ENCODE results near the gene VAV2. TPM values are rescaled to one million over a fixed set of nuclear protein-coding genes. Genes with fewer than 3 reads are reported as not detected.

Gene VAV2
- total RNA-seq, 4 donors from 2014 or later: 15.0 to 25.7 (median 20.5) TPM

GRCh38 chr9:133949486-133950061, 42.5 kb downstream of the VAV2 start:
- H3K36me3 ChIP-seq: no peaks in the 10 kb centered on the region
- no peak overlapping the region for H3K27ac ChIP-seq
- WGBS, 2 donors: 91 to 95% methylated on average over 11 to 12 of the region's 14 CpGs
- no peak overlapping the region for H3K4me3 ChIP-seq (replicated peaks in 1 of 3)
- no peaks in the 10 kb centered on the region for H3K9me3 ChIP-seq
- no peaks in the 10 kb centered on the region for H3K27me3 ChIP-seq
- intact Hi-C loops (cut with DNase I): no loop called here
- no peak for DNase-seq
- peaks cover 25 to 57% of the 10 kb centered on the region in 2 donors for H3K4me1 ChIP-seq
- TF ChIP-seq CTCF (IDR thresholded peaks at IDR 0.05) (no peak), POLR2A (IDR thresholded peaks at IDR 0.05) (no peak)

GRCh38 chr9:133948561-133949485, 43.3 kb downstream of the VAV2 start:
- peaks cover 20 to 50% of the 10 kb centered on the region in 2 donors for H3K4me1 ChIP-seq
- no peaks in the 10 kb centered on the region for H3K36me3 ChIP-seq
- intact Hi-C loops (cut with DNase I): no loop called here
- H3K27me3 ChIP-seq: no peaks in the 10 kb centered on the region
- H3K27ac ChIP-seq: peak overlapping the region in 1 of 3 donors; percentile 26
- DNase-seq: peak; percentile 48 to 65
- WGBS, 2 donors: 72 to 79% methylated on average over 31 of the region's 31 CpGs
- TF ChIP-seq POLR2A (IDR thresholded peaks at IDR 0.05) (no peak), CTCF (IDR thresholded peaks at IDR 0.05) (no peak)
- no peak overlapping the region for H3K4me3 ChIP-seq (replicated peaks in 1 of 3)
- H3K9me3 ChIP-seq: no peaks in the 10 kb centered on the region

GRCh38 chr9:133948131-133948530, 44.0 kb downstream of the VAV2 start:
- no peaks in the 10 kb centered on the region for H3K9me3 ChIP-seq
- no peaks in the 10 kb centered on the region for H3K27me3 ChIP-seq
- no peaks in the 10 kb centered on the region for H3K36me3 ChIP-seq
- peak in 1 of 2 donors; percentile 38 for DNase-seq
- H3K4me1 ChIP-seq: peaks cover 20 to 50% of the 10 kb centered on the region in 2 donors
- WGBS, 2 donors: 68 to 74% methylated on average over 15 to 16 of the region's 16 CpGs
- intact Hi-C loops (cut with DNase I): no loop called here
- peak overlapping the region in 1 of 3 donors; percentile 26 for H3K27ac ChIP-seq
- TF ChIP-seq CTCF (IDR thresholded peaks at IDR 0.05) (no peak), POLR2A (IDR thresholded peaks at IDR 0.05) (no peak)
- no peak overlapping the region for H3K4me3 ChIP-seq (replicated peaks in 1 of 3)

- Histone ChIP-seq H3K9me3 (no peaks in the 10 kb centered on the region), H3K27ac (no peak overlapping the region), H3K4me1 (peaks cover 20 to 50% of the 10 kb centered on the region in 2 donors), H3K27me3 (no peaks in the 10 kb centered on the region), H3K36me3 (no peaks in the 10 kb centered on the region), H3K4me3 (replicated peaks in 1 of 3) (no peak overlapping the region)
- WGBS, 2 donors: 86 to 89% methylated on average over 17 to 18 of the region's 18 CpGs
- intact Hi-C loops (cut with DNase I): no loop called here
- TF ChIP-seq POLR2A (IDR thresholded peaks at IDR 0.05) (no peak), CTCF (IDR thresholded peaks at IDR 0.05) (no peak)
- no peak for DNase-seq
Observed at GRCh38 chr9:133946840-133947486, 45.2 kb downstream of the VAV2 start.
